ENCODE measurements around the gene UFSP1.
"Not testable (repeated sequence)": the region's sequence is repeated elsewhere in the genome, so short reads cannot be mapped to it uniquely, and the experiment has no call there.

Gene UFSP1

GRCh38 chr7:100859856-100860255 lies 29.7 kb downstream of the UFSP1 start:
- no peak for DNase-seq (ENCODE audit: low read depth)

- DNase-seq (ENCODE audit: low read depth) = no peak
These were observed 32.6 kb downstream of the UFSP1 start for GRCh38 chr7:100856871-100857282.

- no peak for DNase-seq (ENCODE audit: low read depth)
These were observed 34.0 kb downstream of the UFSP1 start for GRCh38 chr7:100855515-100855914.

GRCh38 chr7:100854899-100855298 lies 34.6 kb downstream of the UFSP1 start:
- not testable (repeated sequence) for DNase-seq (ENCODE audit: low read depth)

- DNase-seq (ENCODE audit: low read depth) = no peak
These were observed 35.2 kb downstream of the UFSP1 start for GRCh38 chr7:100854146-100854895.

- peak; percentile 64 for DNase-seq (ENCODE audit: low read depth)
These were observed 37.3 kb downstream of the UFSP1 start, which contains the start of gene SLC12A9 for GRCh38 chr7:100852048-100852872. TSS of gene SLC12A9 (plus strand) at chr7:100852713. CDS start at chr7:100854198, 1,485 bp downstream.

- DNase-seq (ENCODE audit: low read depth) = no peak
These were observed 42.2 kb downstream of the UFSP1 start for GRCh38 chr7:100847360-100847759.

GRCh38 chr7:100840470-100841100 lies 48.9 kb downstream of the UFSP1 start:
- DNase-seq (ENCODE audit: low read depth) = no peak

GRCh38 chr7:100839361-100839760 lies 50.2 kb downstream of the UFSP1 start:
- no peak for DNase-seq (ENCODE audit: low read depth)

Measured in stimulated activated CD8-positive, alpha-beta memory T cell treated with anti-CD3 and anti-CD28 coated beads, Interleukin-12 subunit alpha, Interleukin-12 subunit beta, amount 100 ng/mL, for 1 hour (primary cell).